Fibroblast of villous mesenchyme (primary cell): ENCODE data around the gene RAPGEF2. TPM values are rescaled to one million over a fixed set of nuclear protein-coding genes. Genes with fewer than 3 reads are reported as not detected.
A peak's percentile ranks its signal among the peaks of the same experiment; 100 is the strongest.

Source experiments
- DNase-seq: peaks from one replicate; pipeline ENCODE4 v3.0.0-alpha.2; 2010; ENCODE audit warnings: low read depth
- H3K4me3 ChIP-seq: 2 replicates; pipeline ENCODE4 v1.5.1; 2011; ENCODE audit warnings: low read depth, mild to moderate bottlenecking, low read length
- CTCF ChIP-seq: IDR thresholded peaks from 2 replicates; pipeline ENCODE4 v1.5.1; 2012; ENCODE audit warnings: low read depth, mild to moderate bottlenecking, low read length; ENCODE audit not compliant: insufficient read depth
- total RNA-seq: library from RNA; depleted of rRNA; stranded (reverse); fragments of >200 nt; gene quantifications from 2 replicates; pipeline ENCODE4 v1.2.3, GENCODE V29; 2012

The RAPGEF2 gene
- total RNA-seq, 1 donor = 47.1 TPM

- peak overlapping the region; percentile 9 for H3K4me3 ChIP-seq
- no peak for DNase-seq
- TF ChIP-seq CTCF = no peak
Observed at GRCh38 chr4:159197260-159197884, 94.5 kb downstream of the RAPGEF2 start.

DNA sequence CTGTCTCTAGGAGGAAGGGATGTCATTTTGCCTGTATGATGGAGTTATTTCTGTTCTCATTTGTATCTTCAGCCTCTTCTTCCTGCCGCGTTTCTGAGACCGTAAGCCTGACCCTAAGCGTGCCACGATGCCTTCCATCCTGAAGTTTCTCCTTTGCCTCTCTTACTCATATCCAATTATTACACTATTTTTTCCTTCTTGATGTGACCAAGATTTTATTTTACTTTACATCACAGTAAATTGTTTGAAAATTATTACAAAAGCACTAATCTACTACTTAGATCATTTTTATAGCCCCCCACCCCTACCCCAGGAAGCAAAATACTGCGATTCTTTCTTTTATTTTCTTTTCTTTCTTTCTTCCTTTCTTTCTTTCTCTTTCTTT is 95.0 kb downstream of the RAPGEF2 start:
- peak overlapping the region; percentile 9 for H3K4me3 ChIP-seq
- DNase-seq = no peak

DNA sequence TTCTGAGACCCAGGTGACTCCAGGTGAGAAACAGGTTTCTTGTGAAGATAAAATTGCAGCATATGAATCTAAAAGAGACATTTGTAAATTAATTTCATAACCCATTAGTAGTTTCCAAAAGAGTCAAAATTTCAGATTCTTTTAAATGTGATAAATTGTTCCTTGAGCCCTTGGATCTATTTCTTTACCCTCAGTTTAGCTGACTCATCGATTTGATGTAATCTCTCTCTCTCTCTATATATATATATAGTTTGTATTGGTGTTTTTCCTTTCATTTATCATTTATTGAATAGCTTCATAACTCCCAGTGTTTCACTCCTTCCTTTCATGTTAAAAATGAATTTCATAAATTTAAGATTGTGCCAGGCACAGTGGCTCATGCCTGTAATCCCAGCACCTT is 96.9 kb downstream of the RAPGEF2 start:
- no peak for DNase-seq
- no peak for TF ChIP-seq CTCF
- no peak overlapping the region for H3K4me3 ChIP-seq

More for the DNA sequence above, 95.0 kb downstream of the RAPGEF2 start:
- no peak for TF ChIP-seq CTCF

- no peak overlapping the region for H3K4me3 ChIP-seq
- no peak for DNase-seq
- no peak for TF ChIP-seq CTCF
Observed at GRCh38 chr4:159201168-159201567, 98.3 kb downstream of the RAPGEF2 start.

GRCh38 chr4:159204566-159204965 is 101.7 kb downstream of the RAPGEF2 start:
- H3K4me3 ChIP-seq = no peak overlapping the region
- no peak for TF ChIP-seq CTCF
- DNase-seq = no peak

DNA sequence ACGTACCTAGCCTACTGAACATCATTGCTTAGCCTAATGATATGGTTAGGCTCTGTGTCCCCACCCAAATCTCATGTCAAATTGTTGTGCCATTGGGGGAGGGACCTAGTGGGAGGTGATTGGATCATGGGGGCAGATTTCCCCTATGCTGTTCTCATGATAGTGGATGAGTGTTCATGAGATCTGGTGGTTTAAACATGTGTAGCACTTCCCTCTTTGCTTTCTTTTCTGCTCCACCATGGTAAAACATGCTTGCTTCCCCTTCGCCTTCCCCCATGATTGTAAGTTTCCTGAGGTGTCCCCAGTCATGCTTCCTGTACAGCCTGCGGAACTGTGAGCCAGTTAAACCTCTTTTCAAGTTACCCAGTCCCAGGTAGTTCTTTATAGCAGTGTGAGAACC is 102.6 kb downstream of the RAPGEF2 start:
- TF ChIP-seq CTCF = no peak
- H3K4me3 ChIP-seq = no peak overlapping the region
- no peak for DNase-seq

DNA sequence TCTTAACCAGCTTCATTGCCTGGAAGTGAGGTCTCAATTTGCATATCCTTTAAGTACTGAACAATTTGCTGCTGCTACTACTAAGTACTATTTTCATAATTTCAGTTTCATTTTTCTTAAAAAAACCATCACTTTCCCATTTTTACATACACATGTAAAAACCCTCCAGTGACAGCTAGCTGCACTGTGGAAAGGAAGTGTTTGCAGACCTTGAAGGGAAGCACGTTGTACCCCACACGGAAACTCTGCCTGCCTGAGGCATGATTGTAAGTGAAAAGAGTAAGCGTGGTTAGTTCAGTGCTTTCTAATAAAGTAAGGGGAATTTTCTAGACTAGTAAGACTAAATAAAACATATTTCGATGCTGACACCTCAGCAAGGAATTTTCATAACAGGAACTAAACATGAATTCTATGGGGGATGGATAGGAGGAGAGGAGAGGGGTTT is 103.6 kb downstream of the RAPGEF2 start:
- H3K4me3 ChIP-seq = no peak overlapping the region
- no peak for DNase-seq
- no peak for TF ChIP-seq CTCF
